Pericardium fibroblast (primary cell): ENCODE measurements around the gene GKN2. TPM values are rescaled to one million over a fixed set of nuclear protein-coding genes. Genes with fewer than 3 reads are reported as not detected.

Experiments used
- total RNA-seq: library from RNA; depleted of rRNA; stranded (reverse); fragments of >200 nt; gene quantifications from 2 replicates; pipeline ENCODE4 v1.2.3, GENCODE V29; 2015

GKN2 gene, protein sequence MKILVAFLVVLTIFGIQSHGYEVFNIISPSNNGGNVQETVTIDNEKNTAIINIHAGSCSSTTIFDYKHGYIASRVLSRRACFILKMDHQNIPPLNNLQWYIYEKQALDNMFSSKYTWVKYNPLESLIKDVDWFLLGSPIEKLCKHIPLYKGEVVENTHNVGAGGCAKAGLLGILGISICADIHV
- total RNA-seq, result not detected in 2 replicates

DNA sequence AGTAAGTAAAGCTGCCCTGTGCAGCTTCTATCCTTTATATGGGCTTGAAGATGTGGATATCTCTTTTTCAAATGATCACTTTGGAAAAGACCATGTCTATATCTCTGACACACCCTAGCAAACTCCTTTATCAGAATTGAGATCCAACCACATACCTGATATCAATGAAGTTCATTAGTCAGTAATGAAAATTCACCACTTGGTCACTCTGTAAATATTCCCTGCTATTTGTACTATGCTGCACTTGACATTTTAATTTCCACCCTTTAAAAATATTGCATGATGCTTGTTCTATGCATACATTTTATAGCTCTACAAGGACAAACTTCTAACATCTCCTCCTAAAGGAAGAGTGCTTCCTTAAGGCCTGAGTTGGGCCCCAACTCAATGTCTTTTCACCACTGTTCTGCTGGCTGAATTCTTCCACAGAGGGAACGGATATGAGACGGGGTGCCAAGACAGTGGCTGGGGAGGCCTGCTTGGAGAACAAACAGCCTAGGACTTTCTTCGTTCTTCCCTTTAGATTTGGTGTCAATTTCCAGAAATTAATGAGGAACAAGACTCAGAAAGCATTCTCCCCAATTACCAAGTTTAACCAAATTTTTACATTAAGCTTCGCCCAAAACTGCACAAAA is at the start of gene GKN2:
TSS of gene GKN2 (minus strand) at position 7 of the 635 bp plus-strand sequence. CDS start 32 bp downstream, outside the sequence.

DNA sequence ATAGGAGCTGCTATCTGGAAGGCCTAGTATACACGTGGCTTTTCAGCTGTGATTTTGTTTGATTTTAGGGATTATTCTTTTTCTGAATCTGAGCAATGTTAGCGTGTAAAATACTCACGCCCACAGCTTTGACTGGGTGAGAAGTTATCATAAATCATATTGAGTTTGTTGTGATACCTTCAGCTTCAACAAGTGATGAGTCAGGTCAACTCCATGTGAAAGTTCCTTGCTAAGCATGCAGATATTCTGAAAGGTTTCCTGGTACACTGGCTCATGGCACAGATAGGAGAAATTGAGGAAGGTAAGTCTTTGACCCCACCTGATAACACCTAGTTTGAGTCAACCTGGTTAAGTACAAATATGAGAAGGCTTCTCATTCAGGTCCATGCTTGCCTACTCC is 21.6 kb upstream of the GKN2 start, which contains the start of gene GKN1:
TSS of gene GKN1 (plus strand) at position 386 of the 400 bp plus-strand sequence. CDS start 42 bp downstream, outside the sequence.

Other genes with a start within 250 kb of the GKN2 start
- gene ARHGAP25, start 218.1 kb downstream of the GKN2 start, total RNA-seq, result 1.8 and 6.4 TPM in 2 replicates
- gene BMP10, start 81.5 kb downstream of the GKN2 start, total RNA-seq, result not detected in 2 replicates
- gene GKN1, start 21.7 kb upstream of the GKN2 start, total RNA-seq, result not detected in 2 replicates
- 81.8 and 131 TPM in 2 replicates for gene ANTXR1, start 60.3 kb upstream of the GKN2 start, total RNA-seq